H9 (cell line): ENCODE results near the gene ZNF275. TPM values are rescaled to one million over a fixed set of nuclear protein-coding genes. Genes with fewer than 3 reads are reported as not detected.

Experiments used
- DNase-seq: peaks from one replicate; pipeline ENCODE4 v3.0.0-alpha.2; 2017
- H2AFZ ChIP-seq: one replicate; pipeline ENCODE4 v1.6.1; 2013; ENCODE audit warnings: mild to moderate bottlenecking, low read length, control low read depth, moderate library complexity
- H2AK5ac ChIP-seq: 2 replicates; pipeline ENCODE4 v1.6.1; 2013; ENCODE audit warnings: low read length, control low read depth, mixed read lengths; ENCODE audit not compliant: insufficient read length
- H2BK120ac ChIP-seq: one replicate; pipeline ENCODE4 v1.6.1; 2013; ENCODE audit warnings: low read depth, mild to moderate bottlenecking, low read length, control low read depth, inconsistent platforms; ENCODE audit not compliant: poor library complexity, severe bottlenecking
- H2BK12ac ChIP-seq: 2 replicates; pipeline ENCODE4 v1.6.1; 2013; ENCODE audit warnings: low read length, control low read depth, mixed read lengths, low read depth; ENCODE audit not compliant: insufficient read length
- H2BK15ac ChIP-seq: 2 replicates; pipeline ENCODE4 v1.6.1; 2013; ENCODE audit warnings: low read depth, low read length, control low read depth
- H2BK20ac ChIP-seq: one replicate; pipeline ENCODE4 v1.6.1; 2013; ENCODE audit warnings: low read depth, mild to moderate bottlenecking, low read length, control low read depth, inconsistent platforms; ENCODE audit not compliant: poor library complexity, severe bottlenecking
- H2BK5ac ChIP-seq: 2 replicates; pipeline ENCODE4 v1.6.1; 2013; ENCODE audit warnings: low read length, control low read depth, mixed read lengths; ENCODE audit not compliant: insufficient read length
- H3K14ac ChIP-seq: 2 replicates; pipeline ENCODE4 v1.6.1; 2013; ENCODE audit warnings: low read length, control low read depth; ENCODE audit not compliant: insufficient read depth
- H3K18ac ChIP-seq: 2 replicates; pipeline ENCODE4 v1.6.1; 2013; ENCODE audit warnings: low read depth, mild to moderate bottlenecking, mixed read lengths, low read length, control low read depth; ENCODE audit not compliant: insufficient read length
- H3K23ac ChIP-seq: 2 replicates; pipeline ENCODE4 v1.6.1; 2013; ENCODE audit warnings: low read length, control low read depth, mixed read lengths, low read depth; ENCODE audit not compliant: insufficient read length
- H3K23me2 ChIP-seq: 2 replicates; pipeline ENCODE4 v1.6.1; 2013; ENCODE audit warnings: low read depth, mild to moderate bottlenecking, mixed read lengths, low read length, control low read depth; ENCODE audit not compliant: insufficient read length, poor library complexity, severe bottlenecking
- H3K27ac ChIP-seq: 2 replicates; pipeline ENCODE4 v1.5.1; 2013; ENCODE audit warnings: low read length, control low read depth, mixed read lengths, low read depth; ENCODE audit not compliant: insufficient read length
- H3K27me3 ChIP-seq: 2 replicates; pipeline ENCODE4 v1.6.1; 2013; ENCODE audit warnings: low read length, control low read depth, inconsistent platforms; ENCODE audit not compliant: insufficient read depth
- H3K4ac ChIP-seq: 2 replicates; pipeline ENCODE4 v1.6.1; 2013; ENCODE audit warnings: low read depth, mild to moderate bottlenecking, control low read depth, inconsistent platforms, low read length, moderate library complexity
- H3K4me1 ChIP-seq: 2 replicates; pipeline ENCODE4 v1.6.1; 2013; ENCODE audit warnings: low read length, control low read depth, inconsistent platforms; ENCODE audit not compliant: insufficient read depth
- H3K4me2 ChIP-seq: 2 replicates; pipeline ENCODE4 v1.6.1; 2013; ENCODE audit warnings: low read length, control low read depth, mixed read lengths; ENCODE audit not compliant: insufficient read length, insufficient read depth
- H3K56ac ChIP-seq: 2 replicates; pipeline ENCODE4 v1.6.1; 2013; ENCODE audit warnings: low read depth, mild to moderate bottlenecking, mixed read lengths, low read length, control low read depth; ENCODE audit not compliant: insufficient read length
- H3K79me1 ChIP-seq: 2 replicates; pipeline ENCODE4 v1.6.1; 2013; ENCODE audit warnings: low read depth, mild to moderate bottlenecking, moderate library complexity, low read length, control low read depth, inconsistent platforms; ENCODE audit not compliant: insufficient read depth, poor library complexity, severe bottlenecking
- H3K79me2 ChIP-seq: 2 replicates; pipeline ENCODE4 v1.6.1; 2013; ENCODE audit warnings: low read length, control low read depth, inconsistent platforms; ENCODE audit not compliant: insufficient read depth
- H3K9ac ChIP-seq: 2 replicates; pipeline ENCODE4 v1.6.1; 2013; ENCODE audit warnings: low read length, control low read depth, mixed read lengths; ENCODE audit not compliant: insufficient read length; ENCODE audit errors: extremely low read depth
- H3K9me3 ChIP-seq: one replicate; pipeline ENCODE4 v1.6.1; 2013; ENCODE audit warnings: low read depth, low read length, inconsistent platforms; ENCODE audit not compliant: control insufficient read depth
- H3T11ph ChIP-seq: one replicate; pipeline ENCODE4 v1.6.1; 2013; ENCODE audit warnings: mild to moderate bottlenecking, low read length, control low read depth, inconsistent platforms
- H4K20me1 ChIP-seq: one replicate; pipeline ENCODE4 v1.6.1; 2013; ENCODE audit not compliant: control insufficient read depth, insufficient read length, insufficient read depth
- H4K5ac ChIP-seq: 2 replicates; pipeline ENCODE4 v1.6.1; 2013; ENCODE audit warnings: low read depth, mild to moderate bottlenecking, mixed read lengths, low read length, control low read depth; ENCODE audit not compliant: insufficient read length
- H4K8ac ChIP-seq: replicated peaks from 2 replicates; pipeline ENCODE4 v1.6.1; 2013; ENCODE audit warnings: low read length, control low read depth, mixed read lengths, low read depth; ENCODE audit not compliant: insufficient read length
- H4K91ac ChIP-seq: 2 replicates; pipeline ENCODE4 v1.6.1; 2013; ENCODE audit warnings: low read depth, mild to moderate bottlenecking, moderate library complexity, mixed read lengths, low read length, control low read depth; ENCODE audit not compliant: insufficient read length
- H3K27ac Mint-ChIP-seq, 3 experiments: 2 replicates in 2 of 3; 3 replicates in 1 of 3; pipeline ENCODE4 v1.8.0; 2020 to 2021; ENCODE audit warnings: mixed read lengths in 3 of 3, mild to moderate bottlenecking in 1 of 3, moderate library complexity in 1 of 3
- H3K27me3 Mint-ChIP-seq: 2 replicates; pipeline ENCODE4 v1.8.0; 2021; ENCODE audit warnings: low read depth, mild to moderate bottlenecking, moderate library complexity, mixed read lengths
- H3K36me3 Mint-ChIP-seq, 3 experiments: 2 replicates in 2 of 3; 3 replicates in 1 of 3; pipeline ENCODE4 v1.8.0; 2020 to 2021; ENCODE audit warnings: low read depth in 3 of 3, mixed read lengths in 3 of 3; ENCODE audit not compliant: insufficient read depth in 1 of 3
- H3K4me1 Mint-ChIP-seq, 2 experiments: 2 replicates each; pipeline ENCODE4 v1.8.0; 2020; ENCODE audit warnings: mixed read lengths in 2 of 2
- H3K4me3 Mint-ChIP-seq, 2 experiments: 2 replicates in 1 of 2; 3 replicates in 1 of 2; pipeline ENCODE4 v1.8.0; 2020 to 2021; ENCODE audit warnings: mild to moderate bottlenecking in 2 of 2, mixed read lengths in 2 of 2, moderate library complexity in 1 of 2
- H3K9me3 Mint-ChIP-seq, 2 experiments: 2 replicates in 1 of 2; 3 replicates in 1 of 2; pipeline ENCODE4 v1.8.0; 2020; ENCODE audit warnings: mild to moderate bottlenecking in 2 of 2, mixed read lengths in 2 of 2, moderate library complexity in 1 of 2
- WGBS: extraction: QIAGEN DNeasy Blood & Tissue Kit; methylation state at CpG from one replicate; pipeline ENCODE4 v1.1.7; 2013; ENCODE audit warnings: missing lambda C conversion rate, low lambda C conversion rate, mixed read lengths; ENCODE audit not compliant: insufficient read length; ENCODE audit errors: extremely low coverage; 5-methylcytosine and 5-hydroxymethylcytosine counted together
- total RNA-seq: library from RNA; stranded (reverse); gene quantifications from 2 replicates; pipeline ENCODE4 v1.2.1, GENCODE V29; 2021
- TF ChIP-seq, protein P1 (sequence below): fragments of 200-600 bp; sonication (generic); conservative IDR thresholded peaks from 3 replicates; pipeline ENCODE4 v1.8.0; 2021; ENCODE audit warnings: antibody characterized with exemption, mild to moderate bottlenecking

Gene ZNF275
- total RNA-seq, 1 experiment from 2014 or later: 11.8 TPM

DNA sequence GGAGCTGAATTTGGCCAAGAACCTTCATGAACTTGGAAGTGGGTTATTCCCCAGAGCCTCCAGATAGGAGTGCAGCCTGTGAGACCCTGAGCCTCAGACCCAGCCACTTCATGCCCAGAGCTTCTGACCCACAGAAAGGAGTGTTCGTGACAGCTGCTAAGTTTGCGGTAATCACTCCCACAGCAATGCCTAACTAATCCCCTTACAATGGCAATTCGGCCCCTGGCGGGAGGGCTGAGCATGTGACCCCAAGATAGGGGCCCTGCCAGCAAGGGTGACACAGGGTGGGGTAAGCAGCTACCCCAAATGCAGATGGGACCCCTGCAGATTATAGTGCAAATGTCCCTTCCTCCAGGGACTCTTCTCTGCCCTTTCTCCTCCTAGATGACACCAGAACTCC is 44.7 kb downstream of the ZNF275 start:
- peaks cover 60% of the 10 kb centered on the region for H3K9me3 ChIP-seq
- H2BK120ac ChIP-seq: no peak overlapping the region
- H2AFZ ChIP-seq: no peak overlapping the region
- no peaks in the 10 kb centered on the region for H4K20me1 ChIP-seq
- H2AK5ac ChIP-seq: no peak overlapping the region
- no peak overlapping the region for H3K4me3 Mint-ChIP-seq
- no peaks in the 10 kb centered on the region for H3K23me2 ChIP-seq
- no peak for DNase-seq
- H3K23ac ChIP-seq: no peak overlapping the region
- no peaks in the 10 kb centered on the region for H3K4me1 ChIP-seq
- H3K27me3 ChIP-seq: no peaks in the 10 kb centered on the region
- H3K14ac ChIP-seq: no peak overlapping the region
- H4K8ac ChIP-seq: no peak overlapping the region
- H4K5ac ChIP-seq: no peak overlapping the region
- H2BK5ac ChIP-seq: no peak overlapping the region
- no peak overlapping the region for H2BK15ac ChIP-seq
- H3T11ph ChIP-seq: no peak overlapping the region
- H3K4ac ChIP-seq: no peak overlapping the region
- no peak overlapping the region for H3K27ac ChIP-seq
- H4K91ac ChIP-seq: no peak overlapping the region
- H2BK20ac ChIP-seq: no peak overlapping the region
- H3K27me3 Mint-ChIP-seq: peaks cover 4% of the 10 kb centered on the region
- H3K27ac Mint-ChIP-seq: no peak overlapping the region
- WGBS: no CpG with 5 or more reads among the region's 4 CpGs
- no peaks in the 10 kb centered on the region for H3K79me1 ChIP-seq
- TF ChIP-seq, protein P1, sequence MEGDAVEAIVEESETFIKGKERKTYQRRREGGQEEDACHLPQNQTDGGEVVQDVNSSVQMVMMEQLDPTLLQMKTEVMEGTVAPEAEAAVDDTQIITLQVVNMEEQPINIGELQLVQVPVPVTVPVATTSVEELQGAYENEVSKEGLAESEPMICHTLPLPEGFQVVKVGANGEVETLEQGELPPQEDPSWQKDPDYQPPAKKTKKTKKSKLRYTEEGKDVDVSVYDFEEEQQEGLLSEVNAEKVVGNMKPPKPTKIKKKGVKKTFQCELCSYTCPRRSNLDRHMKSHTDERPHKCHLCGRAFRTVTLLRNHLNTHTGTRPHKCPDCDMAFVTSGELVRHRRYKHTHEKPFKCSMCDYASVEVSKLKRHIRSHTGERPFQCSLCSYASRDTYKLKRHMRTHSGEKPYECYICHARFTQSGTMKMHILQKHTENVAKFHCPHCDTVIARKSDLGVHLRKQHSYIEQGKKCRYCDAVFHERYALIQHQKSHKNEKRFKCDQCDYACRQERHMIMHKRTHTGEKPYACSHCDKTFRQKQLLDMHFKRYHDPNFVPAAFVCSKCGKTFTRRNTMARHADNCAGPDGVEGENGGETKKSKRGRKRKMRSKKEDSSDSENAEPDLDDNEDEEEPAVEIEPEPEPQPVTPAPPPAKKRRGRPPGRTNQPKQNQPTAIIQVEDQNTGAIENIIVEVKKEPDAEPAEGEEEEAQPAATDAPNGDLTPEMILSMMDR: no peak
- no peak overlapping the region for H3K4me2 ChIP-seq
- H3K4me1 Mint-ChIP-seq: peaks cover 9 to 10% of the 10 kb centered on the region in 2 experiments
- no peak overlapping the region for H3K56ac ChIP-seq
- no peak overlapping the region for H3K9ac ChIP-seq
- H3K18ac ChIP-seq: no peak overlapping the region
- H3K79me2 ChIP-seq: no peaks in the 10 kb centered on the region
- peaks cover 4 to 12% (median 8%) of the 10 kb centered on the region in 3 experiments; a peak in 5 of 7 replicates for H3K36me3 Mint-ChIP-seq
- no peak overlapping the region for H2BK12ac ChIP-seq
- H3K9me3 Mint-ChIP-seq: peaks cover 51 to 59% of the 10 kb centered on the region in 2 experiments
